Spleen (tissue), 11 donors: ENCODE data around the gene CHD1L. TPM values are rescaled to one million over a fixed set of nuclear protein-coding genes. Genes with fewer than 3 reads are reported as not detected.
"Not testable (repeated sequence)": the region's sequence is repeated elsewhere in the genome, so short reads cannot be mapped to it uniquely, and the experiment has no call there.

Experiments used
- DNase-seq: peaks from one replicate; pipeline ENCODE4 v3.0.0-alpha.2; 2020
- H3K27ac ChIP-seq, 8 donors: fragments of 200-600 bp; sonication (generic) in 7 of 8; 1 replicate in 4 of 8; 2 replicates in 4 of 8; pipeline versions ENCODE4 v1.5.0 to v1.8.0; 2016 to 2021; ENCODE audit warnings: inconsistent platforms in 4 of 8, mild to moderate bottlenecking in 4 of 8, moderate library complexity in 1 of 8
- H3K27me3 ChIP-seq, 7 donors: fragments of 200-600 bp; sonication (generic) in 6 of 7; replicated peaks in 1 of 7; 1 replicate in 4 of 7; 2 replicates in 3 of 7; pipeline versions ENCODE4 v1.5.0 to v1.8.0; 2016 to 2021; ENCODE audit warnings: inconsistent platforms in 3 of 7, mild to moderate bottlenecking in 1 of 7
- H3K36me3 ChIP-seq, 6 donors: fragments of 200-600 bp; sonication (generic) in 5 of 6; 1 replicate in 4 of 6; 2 replicates in 2 of 6; pipeline versions ENCODE4 v1.5.0 to v1.8.0; 2016 to 2021; ENCODE audit warnings: inconsistent platforms in 2 of 6
- H3K4me1 ChIP-seq, 6 donors: fragments of 200-600 bp; sonication (generic) in 5 of 6; 1 replicate in 3 of 6; 2 replicates in 3 of 6; pipeline versions ENCODE4 v1.5.0 to v1.8.0; 2016 to 2021; ENCODE audit warnings: inconsistent platforms in 3 of 6
- H3K4me3 ChIP-seq, 8 donors: fragments of 200-600 bp; sonication (generic) in 7 of 8; 1 replicate in 4 of 8; 2 replicates in 4 of 8; pipeline versions ENCODE4 v1.5.0 to v1.8.0; 2016 to 2021; ENCODE audit warnings: inconsistent platforms in 4 of 8, mild to moderate bottlenecking in 4 of 8, moderate library complexity in 2 of 8
- H3K9me3 ChIP-seq, 8 donors: fragments of 200-600 bp; sonication (generic) in 7 of 8; 1 replicate in 4 of 8; 2 replicates in 4 of 8; pipeline versions ENCODE4 v1.5.0 to v1.8.0; 2016 to 2021; ENCODE audit warnings: inconsistent platforms in 4 of 8
- POLR2A ChIP-seq, 3 donors: fragments of 450-650 bp; IDR thresholded peaks; one replicate each; pipeline ENCODE4 v1.5.1; 2017; ENCODE audit warnings: antibody characterized with exemption in 3 of 3, mild to moderate bottlenecking in 1 of 3
- POLR2AphosphoS5 ChIP-seq, 3 donors: sonication (generic); formaldehyde crosslinking; IDR thresholded peaks; one replicate each; pipeline ENCODE4 v1.5.1; 2017; ENCODE audit warnings: antibody characterized with exemption in 3 of 3
- WGBS, 5 donors: extraction: QIAGEN DNeasy Blood & Tissue Kit in 3 of 5; methylation state at CpG; one replicate each; pipeline versions ENCODE4 v1.1.5 to v1.1.7; 2013 to 2018; 5-methylcytosine and 5-hydroxymethylcytosine counted together
- intact Hi-C: fragments of 100-400 bp; cut with DNase I; formaldehyde crosslinking; loops from one replicate; pipeline ENCODE4 v1.15.0; 2023; ENCODE audit warnings: low total_unique reads
- polyA plus RNA-seq, 3 donors: library from polyadenylated mRNA; stranded (reverse); fragments of 200-250 nt; gene quantifications; one replicate each; pipeline ENCODE4 v1.2.1, GENCODE V29; 2013
- total RNA-seq, 7 donors: library from RNA; depleted of rRNA in 3 of 7; stranded (reverse); fragments of >200 nt in 3 of 7; fragmentation: NEBNext Ultra II Directional in 4 of 7; extraction: Animal tissue kit (Norgen Biotek cat#: 25700) in 4 of 7; gene quantifications; one replicate each; pipeline versions ENCODE4 v1.1.0 to v1.2.1, GENCODE V29; 2016 to 2021
- TF ChIP-seq, protein P1 (sequence below), 11 experiments: fragments of 200-600 bp in 7 of 11; fragments of 450-650 bp in 4 of 11; sonication (generic) in 4 of 11; IDR thresholded peaks in 8 of 11; conservative IDR thresholded peaks in 3 of 11; 1 replicate in 7 of 11; 2 replicates in 4 of 11; pipeline versions ENCODE4 v1.4.0 to v1.8.0; 2016 to 2021; ENCODE audit warnings: antibody characterized with exemption in 11 of 11, inconsistent platforms in 4 of 11, mild to moderate bottlenecking in 1 of 11
- donor health status: healthy with polysubstance abuse.
- donor health status: DM: no; HTN: no; CAD: no; lungs with moderate emphysema.
- donor health status: DM: no; HTN: no; CAD: no.
- donor health status: Bipolar disorder and iron deficiency.
- donor health status: healthy.
- donor health status: DM: no; HTN: no; CAD: no.
- donor health status: DM: yes; HTN: yes; CAD: no.

The CHD1L gene
- total and polyA plus RNA-seq, 10 donors: 25.8 to 52.6 (median 38.9) TPM

- intact Hi-C loops: no loop called here
- peaks cover 0 to 12% (median 0%) of the 10 kb centered on the region in 8 donors for H3K9me3 ChIP-seq
- 81 to 94% (median 89%) methylated on average over 3 of the region's 3 CpGs for WGBS, 5 donors
- TF ChIP-seq, protein P1, sequence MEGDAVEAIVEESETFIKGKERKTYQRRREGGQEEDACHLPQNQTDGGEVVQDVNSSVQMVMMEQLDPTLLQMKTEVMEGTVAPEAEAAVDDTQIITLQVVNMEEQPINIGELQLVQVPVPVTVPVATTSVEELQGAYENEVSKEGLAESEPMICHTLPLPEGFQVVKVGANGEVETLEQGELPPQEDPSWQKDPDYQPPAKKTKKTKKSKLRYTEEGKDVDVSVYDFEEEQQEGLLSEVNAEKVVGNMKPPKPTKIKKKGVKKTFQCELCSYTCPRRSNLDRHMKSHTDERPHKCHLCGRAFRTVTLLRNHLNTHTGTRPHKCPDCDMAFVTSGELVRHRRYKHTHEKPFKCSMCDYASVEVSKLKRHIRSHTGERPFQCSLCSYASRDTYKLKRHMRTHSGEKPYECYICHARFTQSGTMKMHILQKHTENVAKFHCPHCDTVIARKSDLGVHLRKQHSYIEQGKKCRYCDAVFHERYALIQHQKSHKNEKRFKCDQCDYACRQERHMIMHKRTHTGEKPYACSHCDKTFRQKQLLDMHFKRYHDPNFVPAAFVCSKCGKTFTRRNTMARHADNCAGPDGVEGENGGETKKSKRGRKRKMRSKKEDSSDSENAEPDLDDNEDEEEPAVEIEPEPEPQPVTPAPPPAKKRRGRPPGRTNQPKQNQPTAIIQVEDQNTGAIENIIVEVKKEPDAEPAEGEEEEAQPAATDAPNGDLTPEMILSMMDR (IDR thresholded peaks at IDR 0.05 in 8 of 11, conservative IDR thresholded peaks at IDR 0.05 in 3 of 11): no peak
- no peak for TF ChIP-seq POLR2A (IDR thresholded peaks at IDR 0.05)
- TF ChIP-seq POLR2AphosphoS5 (IDR thresholded peaks at IDR 0.05): no peak
- H3K36me3 ChIP-seq: no peaks in the 10 kb centered on the region
- peaks cover 0 to 12% (median 7%) of the 10 kb centered on the region in 6 donors for H3K4me1 ChIP-seq
- H3K4me3 ChIP-seq: no peak overlapping the region
- H3K27ac ChIP-seq: no peak overlapping the region
- no peaks in the 10 kb centered on the region for H3K27me3 ChIP-seq
- no peak for DNase-seq
Observed at GRCh38 chr1:147238053-147238902, 4.2 kb upstream of the CHD1L start.

- intact Hi-C loops: no loop called here
- WGBS, 5 donors: 94 to 96% (median 94%) methylated on average over 11 of the region's 11 CpGs
- TF ChIP-seq, protein P1 (IDR thresholded peaks at IDR 0.05 in 8 of 11, conservative IDR thresholded peaks at IDR 0.05 in 3 of 11): no peak
- TF ChIP-seq POLR2A (IDR thresholded peaks at IDR 0.05) (no peak), POLR2AphosphoS5 (IDR thresholded peaks at IDR 0.05) (no peak)
- DNase-seq: no peak
- Histone ChIP-seq H3K36me3 (no peaks in the 10 kb centered on the region), H3K4me1 (peaks cover 7 to 21% (median 16%) of the 10 kb centered on the region in 6 donors), H3K27ac (no peak overlapping the region), H3K27me3 (no peaks in the 10 kb centered on the region), H3K9me3 (peaks cover 0 to 12% (median 0%) of the 10 kb centered on the region in 8 donors), H3K4me3 (no peak overlapping the region)
Observed at GRCh38 chr1:147238925-147239820, 3.3 kb upstream of the CHD1L start.

GRCh38 chr1:147240131-147240721 is 2.3 kb upstream of the CHD1L start:
- H3K27ac ChIP-seq: peak overlapping the region in 1 of 8 donors; percentile 5
- intact Hi-C loops: loop anchor here (5.0 kb wide), 1 partner anchor 68 kb away; the partner anchor contains the start of gene PRKAB2
- DNase-seq, H3K36me3 ChIP-seq, H3K4me3 ChIP-seq, H3K27me3 ChIP-seq: not testable (repeated sequence)
- H3K4me1 ChIP-seq: peaks cover 8 to 31% (median 25%) of the 10 kb centered on the region in 6 donors
- H3K9me3 ChIP-seq: peaks cover 0 to 12% (median 0%) of the 10 kb centered on the region in 8 donors
- whole genome bisulfite sequencing, 5 donors: 73 to 94% (median 77%) methylated on average over 5 of the region's 5 CpGs

- Histone ChIP-seq H3K36me3 (no peaks in the 10 kb centered on the region), H3K9me3 (peaks cover 0 to under 1% (median 0%) of the 10 kb centered on the region in 8 donors), H3K4me1 (peaks cover 9 to 49% (median 38%) of the 10 kb centered on the region in 6 donors), H3K4me3 (peak overlapping the region in 7 of 8 donors; percentile 81 to 100 (median 99)), H3K27ac (peak overlapping the region; percentile 84 to 94 (median 90)), H3K27me3 (no peaks in the 10 kb centered on the region)
- 14 to 30% (median 24%) methylated on average over 9 of the region's 9 CpGs for WGBS, 5 donors
- no peak for TF ChIP-seq POLR2A (IDR thresholded peaks at IDR 0.05)
- no peak for TF ChIP-seq POLR2AphosphoS5 (IDR thresholded peaks at IDR 0.05)
- intact Hi-C loops: loop anchor here (5.0 kb wide), 1 partner anchor 70 kb away; the partner anchor contains the start of gene PRKAB2
- no peak for DNase-seq
Observed at GRCh38 chr1:147241934-147242448, 493 bp upstream of the CHD1L start.
